SK-N-SH (cell line): ENCODE data around the gene GALNT12. TPM values are rescaled to one million over a fixed set of nuclear protein-coding genes. Genes with fewer than 3 reads are reported as not detected.

Experiments used
- CTCF ChIA-PET: fragments of 300-600, 350-600 bp; formaldehyde crosslinking; extraction: SDS; loops from one replicate; lab custom pipeline; 2021; lab: Yijun Ruan, JAX
- POLR2A ChIA-PET: fragments of 350-600 bp; sonication (Branson Sonifier 250); formaldehyde crosslinking; extraction: SDS; loops from one replicate; lab custom pipeline; 2020; ENCODE audit warnings: antibody characterized with exemption, inconsistent platforms; lab: Yijun Ruan, JAX
- DNase-seq: peaks from one replicate; pipeline ENCODE4 v3.0.0; 2012
- H2AFZ ChIP-seq: fragments of 200-600 bp; sonication (generic); 2 replicates; pipeline ENCODE4 v1.8.1; 2016; ENCODE audit warnings: antibody characterized with exemption, mild to moderate bottlenecking, low read depth
- H3F3A ChIP-seq: fragments of 200-600 bp; sonication (generic); replicated peaks from 2 replicates; pipeline ENCODE3; 2016; ENCODE audit warnings: antibody characterized with exemption, mild to moderate bottlenecking; ENCODE audit not compliant: insufficient read depth
- H3K27ac ChIP-seq, 2 experiments: fragments of 200-500 bp in 1 of 2; fragments of 200-600 bp in 1 of 2; sonication (Bioruptor generic) in 1 of 2; sonication (generic), shearing (Covaris generic) in 1 of 2; 2 replicates each; pipeline versions ENCODE4 v1.5.1 to v1.6.1; 2014 to 2016; ENCODE audit warnings: low read depth in 2 of 2, inconsistent platforms in 1 of 2, low read length in 1 of 2, mild to moderate bottlenecking in 1 of 2, mixed read lengths in 1 of 2
- H3K27me3 ChIP-seq: fragments of 200-600 bp; sonication (generic), shearing (Covaris generic); 2 replicates; pipeline ENCODE4 v1.6.1; 2016; ENCODE audit warnings: mixed run types; ENCODE audit not compliant: insufficient read depth
- H3K36me3 ChIP-seq, 2 experiments: fragments of 200-500 bp in 1 of 2; fragments of 200-600 bp in 1 of 2; sonication (Bioruptor generic) in 1 of 2; sonication (generic) in 1 of 2; replicated peaks in 1 of 2; 2 replicates each; pipeline versions ENCODE3 to v1.5.1; 2014 to 2016; ENCODE audit warnings: low read length in 1 of 2, mild to moderate bottlenecking in 1 of 2; ENCODE audit not compliant: insufficient read depth in 2 of 2, control insufficient read depth in 1 of 2
- H3K4me1 ChIP-seq, 2 experiments: fragments of 200-500 bp in 1 of 2; fragments of 200-600 bp in 1 of 2; sonication (Bioruptor generic) in 1 of 2; sonication (generic), shearing (Covaris generic) in 1 of 2; 2 replicates each; pipeline versions ENCODE4 v1.5.1 to v1.6.1; 2014 to 2016; ENCODE audit warnings: low read depth in 1 of 2, low read length in 1 of 2, mixed run types in 1 of 2; ENCODE audit not compliant: insufficient read depth in 2 of 2, control insufficient read depth in 1 of 2
- H3K4me2 ChIP-seq: fragments of 200-600 bp; sonication (generic), shearing (Covaris generic); 2 replicates; pipeline ENCODE4 v1.6.1; 2017; ENCODE audit warnings: mixed run types
- H3K4me3 ChIP-seq, 2 experiments: fragments of 200-500 bp in 1 of 2; fragments of 200-600 bp in 1 of 2; sonication (Bioruptor generic) in 1 of 2; sonication (generic), shearing (Covaris generic) in 1 of 2; 2 replicates each; pipeline versions ENCODE4 v1.5.1 to v1.8.1; 2014 to 2016; ENCODE audit warnings: low read depth in 2 of 2, inconsistent platforms in 1 of 2, low read length in 1 of 2, mild to moderate bottlenecking in 1 of 2, mixed read lengths in 1 of 2, moderate library complexity in 1 of 2
- H3K79me2 ChIP-seq: fragments of 200-600 bp; sonication (generic); 2 replicates; pipeline ENCODE4 v1.8.1; 2017; ENCODE audit warnings: mild to moderate bottlenecking; ENCODE audit not compliant: insufficient read depth
- H3K9ac ChIP-seq: fragments of 200-600 bp; sonication (generic); 2 replicates; pipeline ENCODE4 v1.6.1; 2017; ENCODE audit warnings: mixed run types
- H3K9me2 ChIP-seq: fragments of 200-600 bp; sonication (generic); 2 replicates; pipeline ENCODE4 v1.6.1; 2017; ENCODE audit warnings: mixed run types
- H3K9me3 ChIP-seq: fragments of 200-600 bp; sonication (generic); 2 replicates; pipeline ENCODE4 v1.6.1; 2017; ENCODE audit warnings: mixed run types, mild to moderate bottlenecking, moderate library complexity
- H4K20me1 ChIP-seq: fragments of 200-600 bp; sonication (generic); 2 replicates; pipeline ENCODE4 v1.6.1; 2017; ENCODE audit warnings: mild to moderate bottlenecking, mixed run types; ENCODE audit not compliant: insufficient read depth
- CTCF ChIP-seq: fragments of 200-600 bp; sonication (generic); IDR thresholded peaks from 2 replicates; pipeline ENCODE4 v1.6.1; 2017; ENCODE audit warnings: antibody characterized with exemption, mild to moderate bottlenecking, moderate library complexity
- EP300 ChIP-seq, 2 experiments: IDR thresholded peaks; 2 replicates each; pipeline versions ENCODE4 v1.4.0 to v1.6.1; 2012; ENCODE audit warnings: borderline replicate concordance in 1 of 2, low read depth in 1 of 2, low read length in 1 of 2
- EZH2phosphoT487 ChIP-seq: fragments of 200-600 bp; sonication (generic); IDR thresholded peaks from 2 replicates; pipeline ENCODE4 v1.6.1; 2017; ENCODE audit warnings: low read depth, mixed run types, mild to moderate bottlenecking, antibody characterized with exemption, moderate library complexity, borderline replicate concordance
- FOSL2 ChIP-seq: IDR thresholded peaks from 2 replicates; pipeline ENCODE4 v1.4.0; 2012; ENCODE audit warnings: low read depth, mild to moderate bottlenecking, moderate library complexity, borderline replicate concordance
- FOXJ3 ChIP-seq: sonication (generic); formaldehyde crosslinking; IDR thresholded peaks from 2 replicates; pipeline ENCODE4 v1.5.1; 2020; ENCODE audit warnings: mild to moderate bottlenecking, missing genetic modification reagents
- FOXM1 ChIP-seq: IDR thresholded peaks from 2 replicates; pipeline ENCODE4 v1.4.0; 2012; ENCODE audit warnings: low read depth, mild to moderate bottlenecking
- GABPA ChIP-seq: IDR thresholded peaks from 2 replicates; pipeline ENCODE4 v1.4.0; 2012; ENCODE audit warnings: low read depth, mild to moderate bottlenecking
- IRF3 ChIP-seq: fragments of 150-350 bp; IDR thresholded peaks from 2 replicates; pipeline ENCODE4 v1.6.1; 2016; ENCODE audit warnings: mild to moderate bottlenecking, low read depth, low read length
- JUND ChIP-seq: IDR thresholded peaks from 2 replicates; pipeline ENCODE4 v1.4.0; 2012
- MXI1 ChIP-seq: IDR thresholded peaks from 2 replicates; pipeline ENCODE4 v1.6.1; 2012; ENCODE audit warnings: mild to moderate bottlenecking, low read depth, low read length, improper control_type of control experiment
- RCOR1 ChIP-seq: fragments of 150-350 bp; IDR thresholded peaks from 2 replicates; pipeline ENCODE4 v1.6.1; 2017; ENCODE audit warnings: antibody characterized with exemption, low read length
- REST ChIP-seq: IDR thresholded peaks from 2 replicates; pipeline ENCODE4 v1.6.1; 2012; ENCODE audit warnings: mild to moderate bottlenecking, low read depth, low read length, moderate library complexity
- RXRA ChIP-seq: IDR thresholded peaks from 2 replicates; pipeline ENCODE4 v1.4.0; 2012; ENCODE audit warnings: low read depth, mild to moderate bottlenecking, borderline replicate concordance
- SIN3A ChIP-seq: IDR thresholded peaks from 2 replicates; pipeline ENCODE4 v1.6.1; 2012; ENCODE audit warnings: low read depth, mild to moderate bottlenecking, low read length, moderate library complexity, borderline replicate concordance
- TAF1 ChIP-seq: IDR thresholded peaks from 2 replicates; pipeline ENCODE4 v1.6.1; 2012; ENCODE audit warnings: low read depth, mild to moderate bottlenecking, low read length, moderate library complexity, borderline replicate concordance
- TCF12 ChIP-seq: IDR thresholded peaks from 2 replicates; pipeline ENCODE4 v1.4.0; 2012
- YY1 ChIP-seq: IDR thresholded peaks from 2 replicates; pipeline ENCODE4 v1.4.0; 2012; ENCODE audit warnings: low read depth, mild to moderate bottlenecking
- WGBS: methylation state at CpG from one replicate; pipeline ENCODE4 v1.1.6; 2017; ENCODE audit warnings: low lambda C conversion rate; 5-methylcytosine and 5-hydroxymethylcytosine counted together
- polyA plus RNA-seq, 3 experiments: library from polyadenylated mRNA; depleted of rRNA; stranded (reverse); fragments of >200 nt; gene quantifications; 2 replicates each; pipeline ENCODE4 v1.2.3, GENCODE V29; 2012

GALNT12 gene
- polyA plus RNA-seq, 1 of the 3 experiments (the other 2 are of a cell fraction), result 7.4 TPM

GRCh38 chr9:98861781-98862504 lies 54.5 kb downstream of the GALNT12 start:
- Histone ChIP-seq H3K27ac (no peak overlapping the region), H2AFZ (no peak overlapping the region), H3K4me3 (no peak overlapping the region), H3K79me2 (no peaks in the 10 kb centered on the region), H3K27me3 (no peaks in the 10 kb centered on the region), H3K9me2 (no peaks in the 10 kb centered on the region), H3K9ac (no peak overlapping the region), H4K20me1 (no peaks in the 10 kb centered on the region), H3K36me3 (no peaks in the 10 kb centered on the region), H3K4me2 (no peak overlapping the region; the same call in 1 of the 2 replicates), H3F3A (no peaks in the 10 kb centered on the region), H3K4me1 (peaks cover 0 to 3% of the 10 kb centered on the region in 2 experiments; a peak in 2 of 4 replicates), H3K9me3 (no peaks in the 10 kb centered on the region)
- CTCF ChIA-PET, result interaction anchor here (0.7 to 3.4 kb wide), 5 partner anchors 13 to 278 kb away, joined by 3 to 19 read pairs (median 4); no protein-coding TSS in a partner anchor
- no peak for TF ChIP-seq FOXM1
- no peak for TF ChIP-seq FOXJ3 (CRISPR knock-in tag)
- no peak for TF ChIP-seq MXI1
- no peak for TF ChIP-seq GABPA
- TF ChIP-seq RCOR1, result no peak
- no peak for TF ChIP-seq EP300 (IDR thresholded peaks at IDR 0.05; ENCODE audit: borderline replicate concordance in 1 of 2, low read depth in 1 of 2, low read length in 1 of 2)
- no peak for TF ChIP-seq FOSL2
- TF ChIP-seq REST, result no peak
- no peak for TF ChIP-seq IRF3
- TF ChIP-seq TAF1, result no peak
- TF ChIP-seq EZH2phosphoT487, result no peak
- TF ChIP-seq SIN3A, result no peak
- TF ChIP-seq RXRA, result no peak
- TF ChIP-seq CTCF, result no peak
- no peak for TF ChIP-seq TCF12
- TF ChIP-seq YY1, result no peak
- no peak for TF ChIP-seq JUND
- no peak for DNase-seq
- POLR2A ChIA-PET, result no interaction called here
- WGBS, result 71% methylated on average over 8 of the region's 8 CpGs
